IPS-18c (cell line): ENCODE data around the gene LGR6.

Source experiments
- H3K4me3 ChIP-seq: 2 replicates; pipeline ENCODE4 v1.7.0; 2013; ENCODE audit warnings: low read depth, mild to moderate bottlenecking, low read length, moderate library complexity; ENCODE audit not compliant: insufficient read depth
- H3K9me3 ChIP-seq: one replicate; pipeline ENCODE4 v1.6.1; 2013; ENCODE audit warnings: mild to moderate bottlenecking, low read length, moderate library complexity; ENCODE audit not compliant: control insufficient read depth, insufficient read depth

The LGR6 gene

DNA sequence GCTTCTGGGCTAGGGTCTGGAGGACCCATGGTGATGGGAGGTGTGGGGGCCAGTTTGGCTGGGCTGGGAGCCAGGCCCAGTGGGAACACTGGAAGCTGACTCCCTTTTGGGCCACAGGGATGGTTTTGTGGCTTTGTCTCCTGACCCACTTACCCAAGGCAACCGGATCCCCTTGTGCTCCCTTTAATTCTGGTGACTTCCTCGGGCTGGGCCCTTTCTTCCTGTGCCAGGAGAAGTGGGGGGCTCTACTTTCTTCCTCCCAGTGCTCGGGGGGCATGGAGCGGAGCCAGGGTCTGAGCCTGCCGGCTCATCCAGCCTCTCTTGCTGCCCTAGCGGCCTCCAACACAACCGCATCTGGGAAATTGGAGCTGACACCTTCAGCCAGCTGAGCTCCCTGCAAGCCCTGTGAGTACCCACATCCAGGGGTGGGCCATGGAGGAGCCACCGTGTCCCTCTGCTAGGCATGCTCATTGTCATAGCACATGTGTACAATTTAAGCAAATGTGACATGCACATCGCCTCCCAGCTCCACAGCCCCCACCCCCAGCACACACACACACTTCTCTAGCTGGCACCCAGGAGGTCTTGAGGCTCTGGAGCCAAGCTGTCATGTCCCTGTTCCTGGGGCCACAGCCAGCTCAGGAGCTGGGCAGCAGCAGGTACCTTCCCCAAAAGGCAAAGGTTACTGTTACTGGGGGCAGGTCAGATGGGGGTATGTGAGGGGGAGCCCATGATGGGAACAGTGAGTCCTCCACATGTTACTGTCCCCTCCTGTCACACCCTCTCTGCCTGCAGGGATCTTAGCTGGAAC is 113.1 kb downstream of the LGR6 start:
- no peak overlapping the region for H3K4me3 ChIP-seq

DNA sequence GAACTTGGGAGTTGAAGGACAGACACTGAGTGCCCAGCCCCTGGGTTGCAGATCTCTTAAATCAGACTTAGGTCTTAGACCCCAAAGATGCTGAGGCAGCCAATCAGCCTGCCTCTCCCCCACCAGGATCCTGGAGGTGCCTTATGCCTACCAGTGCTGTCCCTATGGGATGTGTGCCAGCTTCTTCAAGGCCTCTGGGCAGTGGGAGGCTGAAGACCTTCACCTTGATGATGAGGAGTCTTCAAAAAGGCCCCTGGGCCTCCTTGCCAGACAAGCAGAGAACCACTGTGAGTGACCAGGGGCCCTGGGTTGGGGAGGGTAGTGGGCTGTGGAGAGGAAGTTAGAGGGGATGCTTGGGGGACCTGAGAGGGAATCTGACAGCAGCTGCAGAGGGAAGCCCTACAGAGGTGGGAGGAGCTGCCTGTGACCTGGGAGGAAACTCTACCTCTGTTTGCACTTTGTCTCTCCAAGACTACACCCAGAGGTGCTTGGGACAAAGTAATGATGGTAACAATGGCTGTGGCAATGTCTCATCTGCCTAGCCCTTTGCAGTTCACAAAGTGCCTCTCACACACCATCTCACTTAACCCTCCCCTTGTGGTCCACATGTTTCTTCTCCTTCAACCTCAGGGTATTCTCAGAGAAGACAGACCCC is 116.6 kb downstream of the LGR6 start:
- Histone ChIP-seq H3K4me3 (no peak overlapping the region), H3K9me3 (no peaks in the 10 kb centered on the region)

More for the DNA sequence above, 113.1 kb downstream of the LGR6 start:
- no peaks in the 10 kb centered on the region for H3K9me3 ChIP-seq

DNA sequence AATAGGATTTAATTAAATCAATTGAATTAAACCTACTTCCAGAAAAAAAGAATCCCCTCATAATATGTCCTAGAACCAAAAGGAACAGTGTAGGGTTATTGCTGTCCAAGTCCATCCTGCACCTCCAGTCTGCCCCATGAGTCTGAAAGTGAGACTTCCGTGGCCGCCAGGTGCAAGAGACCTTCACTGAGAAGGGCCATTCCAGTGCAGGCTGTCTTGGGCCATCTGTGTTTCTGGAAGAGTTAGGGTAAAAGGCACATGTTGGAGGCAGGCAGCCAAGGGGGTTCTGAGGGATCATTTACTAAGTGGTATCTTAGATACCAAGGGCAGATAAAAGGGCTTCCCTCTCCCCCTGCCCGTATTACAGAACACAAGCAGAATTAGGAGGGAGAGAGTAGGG is 117.1 kb downstream of the LGR6 start:
- H3K4me3 ChIP-seq = no peak overlapping the region
- no peaks in the 10 kb centered on the region for H3K9me3 ChIP-seq

DNA sequence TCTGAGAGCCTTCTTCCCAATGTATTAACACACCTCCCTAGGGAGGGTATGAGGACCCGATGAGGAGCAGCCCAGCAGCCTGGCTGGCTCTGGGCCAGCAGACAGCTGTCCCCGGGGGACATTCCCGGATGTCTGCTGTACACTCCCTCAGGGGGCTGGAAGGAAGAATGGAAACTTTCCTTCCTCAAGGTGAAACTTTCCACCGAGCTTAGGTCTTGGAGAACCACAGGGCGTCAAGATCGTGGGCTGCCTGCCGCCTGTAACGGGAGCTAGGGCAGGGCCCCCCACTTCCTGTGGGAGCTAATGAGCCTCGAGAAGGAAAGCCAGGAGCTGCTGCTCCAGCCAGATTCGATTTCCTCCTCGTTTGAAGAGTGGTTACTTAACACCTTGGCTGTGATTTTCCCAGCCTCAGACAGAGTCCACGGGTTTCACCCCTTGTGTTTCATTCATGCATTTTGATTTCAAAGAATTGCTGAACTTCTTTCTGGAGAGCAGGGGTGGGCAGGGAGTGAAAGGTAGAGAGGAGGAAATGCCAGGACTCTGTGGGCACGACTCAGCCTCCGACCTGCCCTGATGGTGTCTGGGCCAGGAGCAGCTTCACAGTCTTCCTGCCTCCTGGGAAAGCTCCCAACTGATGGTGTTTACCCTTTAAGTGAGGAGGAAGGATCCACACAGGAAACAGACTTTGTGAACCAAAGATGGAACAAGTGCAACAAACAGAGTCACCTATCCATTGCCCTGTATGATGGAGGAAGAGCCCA is 118.5 kb downstream of the LGR6 start:
- Histone ChIP-seq H3K4me3 (no peak overlapping the region), H3K9me3 (no peaks in the 10 kb centered on the region)

DNA sequence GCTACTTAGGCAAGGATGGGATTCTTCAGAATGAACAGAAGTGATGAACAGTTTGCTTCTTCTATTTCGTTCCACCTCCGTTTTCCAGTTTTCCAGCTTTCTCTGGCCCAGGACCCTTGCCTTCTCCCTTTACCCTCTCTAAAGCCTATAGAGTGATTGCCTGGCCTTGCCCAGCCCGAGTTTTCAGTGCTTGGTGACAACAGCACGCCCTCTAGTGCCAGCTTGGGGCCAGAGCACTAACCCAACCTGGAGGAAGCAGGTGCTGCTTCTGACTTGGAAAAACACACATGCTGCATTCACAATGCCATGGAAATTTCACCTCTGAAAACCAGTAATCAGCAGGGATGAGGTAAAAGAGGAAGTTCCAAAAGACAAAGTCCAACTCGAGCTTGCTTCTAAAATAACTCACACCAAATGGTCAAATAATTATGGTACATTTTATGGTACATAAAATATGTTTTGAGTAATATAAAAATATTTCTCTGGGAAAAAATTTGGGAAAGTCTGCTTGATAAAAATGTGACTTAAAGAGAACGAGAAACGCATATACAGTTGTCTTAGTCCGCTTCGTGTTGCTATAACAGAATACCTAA is 122.1 kb downstream of the LGR6 start:
- H3K9me3 ChIP-seq = no peaks in the 10 kb centered on the region
- no peak overlapping the region for H3K4me3 ChIP-seq

DNA sequence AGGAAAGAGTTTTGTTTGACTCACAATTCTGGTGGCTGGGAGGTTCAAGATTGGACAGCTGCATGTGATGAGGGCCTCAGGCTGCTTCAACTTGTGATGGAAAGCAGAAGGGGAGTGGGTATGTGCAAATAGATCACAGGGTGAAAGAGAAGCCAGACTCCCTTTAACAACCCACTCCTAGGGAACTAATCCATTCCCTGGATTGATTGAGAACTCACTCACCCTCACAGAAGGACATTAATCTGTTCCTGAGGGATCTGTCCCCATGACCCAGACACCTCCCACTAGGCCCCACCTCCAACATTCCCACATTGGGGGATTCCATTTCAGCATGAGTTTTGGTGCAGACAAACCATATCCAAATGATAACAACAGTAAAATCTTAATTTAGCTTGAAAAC is 122.6 kb downstream of the LGR6 start:
- H3K4me3 ChIP-seq = no peak overlapping the region
- H3K9me3 ChIP-seq = no peaks in the 10 kb centered on the region

DNA sequence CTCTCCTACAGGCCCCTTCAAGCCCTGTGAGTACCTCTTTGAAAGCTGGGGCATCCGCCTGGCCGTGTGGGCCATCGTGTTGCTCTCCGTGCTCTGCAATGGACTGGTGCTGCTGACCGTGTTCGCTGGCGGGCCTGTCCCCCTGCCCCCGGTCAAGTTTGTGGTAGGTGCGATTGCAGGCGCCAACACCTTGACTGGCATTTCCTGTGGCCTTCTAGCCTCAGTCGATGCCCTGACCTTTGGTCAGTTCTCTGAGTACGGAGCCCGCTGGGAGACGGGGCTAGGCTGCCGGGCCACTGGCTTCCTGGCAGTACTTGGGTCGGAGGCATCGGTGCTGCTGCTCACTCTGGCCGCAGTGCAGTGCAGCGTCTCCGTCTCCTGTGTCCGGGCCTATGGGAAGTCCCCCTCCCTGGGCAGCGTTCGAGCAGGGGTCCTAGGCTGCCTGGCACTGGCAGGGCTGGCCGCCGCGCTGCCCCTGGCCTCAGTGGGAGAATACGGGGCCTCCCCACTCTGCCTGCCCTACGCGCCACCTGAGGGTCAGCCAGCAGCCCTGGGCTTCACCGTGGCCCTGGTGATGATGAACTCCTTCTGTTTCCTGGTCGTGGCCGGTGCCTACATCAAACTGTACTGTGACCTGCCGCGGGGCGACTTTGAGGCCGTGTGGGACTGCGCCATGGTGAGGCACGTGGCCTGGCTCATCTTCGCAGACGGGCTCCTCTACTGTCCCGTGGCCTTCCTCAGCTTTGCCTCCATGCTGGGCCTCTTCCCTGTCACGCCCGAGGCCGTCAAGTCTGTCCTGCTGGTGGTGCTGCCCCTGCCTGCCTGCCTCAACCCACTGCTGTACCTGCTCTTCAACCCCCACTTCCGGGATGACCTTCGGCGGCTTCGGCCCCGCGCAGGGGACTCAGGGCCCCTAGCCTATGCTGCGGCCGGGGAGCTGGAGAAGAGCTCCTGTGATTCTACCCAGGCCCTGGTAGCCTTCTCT is 124.6 kb downstream of the LGR6 start:
- Histone ChIP-seq H3K9me3 (no peaks in the 10 kb centered on the region), H3K4me3 (no peak overlapping the region)

DNA sequence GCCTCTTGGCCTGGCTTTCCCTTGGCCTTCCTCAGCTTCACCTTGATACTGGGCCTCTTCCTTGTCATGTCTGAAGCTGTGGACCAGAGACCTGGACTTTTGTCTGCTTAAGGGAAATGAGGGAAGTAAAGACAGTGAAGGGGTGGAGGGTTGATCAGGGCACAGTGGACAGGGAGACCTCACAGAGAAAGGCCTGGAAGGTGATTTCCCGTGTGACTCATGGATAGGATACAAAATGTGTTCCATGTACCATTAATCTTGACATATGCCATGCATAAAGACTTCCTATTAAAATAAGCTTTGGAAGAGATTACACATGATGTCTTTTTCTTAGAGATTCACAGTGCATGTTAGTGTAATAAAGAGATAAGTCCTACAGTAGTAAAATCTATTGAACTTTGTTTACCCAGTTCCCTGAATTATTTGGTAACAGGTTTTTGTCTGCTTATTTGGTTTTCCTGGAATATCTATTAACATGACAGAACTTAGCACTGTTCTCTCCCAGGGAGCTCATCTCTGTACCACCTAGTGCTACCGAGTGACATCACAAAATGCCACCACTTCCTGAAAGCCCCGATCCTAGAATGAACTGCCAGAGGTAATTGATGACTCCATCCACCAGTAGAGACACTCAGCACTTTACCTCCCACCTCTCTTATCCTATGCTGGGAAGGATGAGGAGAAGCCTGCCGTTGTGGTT is 125.9 kb downstream of the LGR6 start:
- no peak overlapping the region for H3K4me3 ChIP-seq
- no peaks in the 10 kb centered on the region for H3K9me3 ChIP-seq

DNA sequence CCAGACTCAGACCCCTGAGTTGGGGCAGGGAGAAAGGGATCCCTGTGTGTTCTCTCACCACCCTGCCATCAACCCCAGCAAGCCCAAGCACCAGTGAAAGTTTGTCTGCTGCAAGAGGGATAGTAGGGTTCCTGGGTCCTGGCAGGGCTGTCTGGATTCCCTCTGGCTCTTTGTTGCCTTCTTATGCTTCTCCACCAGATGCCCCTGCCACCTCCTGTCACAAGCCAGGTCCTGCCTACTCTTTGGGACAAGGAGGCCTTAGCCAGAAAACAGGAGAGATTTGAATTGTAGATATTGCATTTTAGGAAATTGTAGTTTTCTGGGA is 126.4 kb downstream of the LGR6 start:
- no peak overlapping the region for H3K4me3 ChIP-seq
- no peaks in the 10 kb centered on the region for H3K9me3 ChIP-seq

DNA sequence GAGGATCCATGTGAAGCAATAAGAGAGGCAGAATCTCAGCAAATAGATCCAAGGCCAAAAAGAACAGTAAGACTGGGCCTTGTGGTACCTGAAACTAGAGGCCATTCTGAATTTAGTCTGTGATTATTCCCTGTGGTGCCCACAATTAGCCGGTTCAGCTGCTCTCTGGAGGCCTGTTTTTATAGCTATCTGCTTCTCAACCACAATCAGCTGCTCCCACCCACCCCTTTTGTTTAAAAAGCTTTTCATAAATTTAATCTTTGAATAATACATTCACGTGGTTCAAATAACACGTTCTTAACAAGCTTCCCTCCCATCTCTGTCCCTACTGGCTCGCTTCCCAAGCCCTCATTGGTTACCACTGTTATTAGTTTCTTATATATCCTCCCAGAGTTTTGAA is 130.1 kb downstream of the LGR6 start:
- H3K4me3 ChIP-seq = no peak overlapping the region
- no peaks in the 10 kb centered on the region for H3K9me3 ChIP-seq

DNA sequence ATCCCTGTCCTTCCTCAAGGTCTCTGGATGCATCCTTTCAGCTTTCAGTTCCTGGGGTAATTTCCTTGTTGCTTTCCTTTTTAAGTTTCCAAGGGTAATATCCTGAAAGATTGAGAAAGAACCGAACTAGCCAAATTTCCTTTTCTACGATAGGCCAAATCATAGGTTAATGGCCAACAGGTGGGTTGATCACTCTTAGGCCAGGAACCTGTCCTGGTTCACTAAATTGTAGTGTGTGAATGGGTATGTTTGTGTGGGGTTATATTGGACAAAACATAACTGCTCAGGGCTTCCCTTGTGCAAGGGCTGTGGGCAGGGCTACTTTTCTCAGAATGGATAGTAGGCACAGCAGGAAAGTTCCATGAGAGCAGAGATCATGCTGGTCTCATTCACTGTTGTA is 131.0 kb downstream of the LGR6 start:
- Histone ChIP-seq H3K4me3 (no peak overlapping the region), H3K9me3 (no peaks in the 10 kb centered on the region)

DNA sequence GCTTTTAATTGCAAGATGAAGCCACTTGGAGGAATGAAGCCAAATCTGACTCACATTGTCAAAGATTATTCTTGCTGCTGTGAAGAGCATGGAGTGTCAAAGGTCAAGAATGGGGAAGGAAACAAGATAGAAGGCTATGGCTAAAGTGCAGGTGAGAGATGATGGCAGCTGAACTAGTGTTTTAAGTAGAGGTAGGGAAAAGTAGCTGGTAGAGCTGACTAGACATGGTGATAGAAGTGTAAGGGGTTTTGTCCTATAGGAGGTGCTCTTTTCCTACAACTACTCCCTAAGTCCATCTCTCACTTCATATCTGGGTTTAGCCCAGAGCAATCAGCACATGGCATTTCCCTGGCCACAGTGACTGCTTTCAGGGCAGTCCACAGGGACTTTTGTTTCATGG is 136.3 kb downstream of the LGR6 start:
- Histone ChIP-seq H3K9me3 (no peaks in the 10 kb centered on the region), H3K4me3 (no peak overlapping the region)

DNA sequence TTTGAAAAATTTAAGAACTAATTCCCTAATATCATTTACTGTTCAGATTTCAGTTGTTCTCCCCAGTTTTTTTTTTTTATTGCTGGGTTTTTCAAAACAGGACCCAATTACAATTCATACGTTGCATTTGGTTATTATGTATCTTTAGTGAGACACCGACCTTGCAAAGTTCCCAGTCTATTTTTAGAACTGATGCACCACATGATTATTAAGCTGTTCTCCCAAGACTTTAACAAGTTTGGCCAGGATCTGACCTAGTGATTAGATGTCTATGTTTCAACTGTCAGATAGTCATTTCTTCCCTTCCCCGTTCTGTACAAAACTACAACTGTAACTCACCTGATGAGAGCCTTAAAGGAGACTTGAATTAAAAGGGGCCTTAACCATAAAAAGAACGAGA is 140.3 kb downstream of the LGR6 start:
- no peak overlapping the region for H3K4me3 ChIP-seq

DNA sequence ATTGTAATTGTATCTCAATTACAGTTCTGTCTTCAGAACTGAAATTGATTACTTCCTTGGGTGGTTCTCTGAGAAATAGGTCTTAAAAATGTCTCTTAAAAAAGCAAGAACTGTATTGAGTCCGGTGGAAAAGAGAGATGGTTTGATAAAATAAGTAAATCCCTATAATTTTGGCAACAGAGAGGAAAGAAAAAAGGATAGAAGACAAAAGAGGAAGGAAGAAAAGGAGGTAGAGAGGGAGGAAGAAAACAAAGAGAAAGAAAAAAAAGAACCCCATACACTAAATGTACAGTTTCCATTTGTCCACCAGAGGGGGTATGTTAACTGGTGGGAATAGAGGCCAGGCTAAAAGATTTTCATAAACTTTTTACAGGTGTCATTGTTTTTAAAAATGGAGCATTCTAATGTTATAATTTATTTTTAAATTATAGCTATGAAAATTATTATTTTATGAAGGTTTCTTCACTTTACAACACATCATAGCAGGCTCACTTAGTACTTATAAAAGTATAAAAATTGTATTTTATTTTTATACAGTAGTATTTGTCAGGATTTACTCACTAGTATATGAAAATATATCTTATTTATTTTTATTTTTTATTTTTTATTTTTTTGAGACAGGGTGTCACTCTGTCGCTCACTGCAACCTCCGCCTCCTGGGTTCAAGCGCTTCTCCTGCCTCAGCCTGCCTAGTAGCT is 150.2 kb downstream of the LGR6 start:
- no peak overlapping the region for H3K4me3 ChIP-seq
- no peaks in the 10 kb centered on the region for H3K9me3 ChIP-seq

More for the DNA sequence above, 140.3 kb downstream of the LGR6 start:
- no peaks in the 10 kb centered on the region for H3K9me3 ChIP-seq

DNA sequence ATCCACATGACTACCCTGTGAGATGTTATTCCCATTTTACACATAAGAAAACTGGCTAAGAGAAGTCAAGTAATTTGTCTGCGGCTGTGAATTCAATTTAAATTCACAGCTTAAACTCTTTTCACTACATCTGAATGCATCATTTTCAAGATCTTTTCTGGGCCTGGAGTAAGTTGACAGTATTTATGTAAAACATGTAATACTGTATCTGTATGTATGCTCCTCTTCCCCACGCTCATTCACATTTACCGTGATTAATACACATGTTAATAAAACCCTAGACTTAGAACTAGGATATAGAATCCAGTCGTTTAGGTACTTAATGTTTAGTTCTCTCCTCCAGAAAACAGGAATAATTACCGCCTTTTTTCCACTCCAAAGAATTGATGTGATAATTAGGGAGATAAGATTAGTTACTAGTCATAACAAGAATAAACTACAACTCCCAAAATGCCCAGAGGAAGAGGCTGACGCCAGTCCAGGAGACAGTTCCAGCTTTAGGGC is 154.5 kb downstream of the LGR6 start:
- Histone ChIP-seq H3K4me3 (no peak overlapping the region), H3K9me3 (no peaks in the 10 kb centered on the region)
